K562 (cell line): ENCODE data around the gene PIGB. TPM values are rescaled to one million over a fixed set of nuclear protein-coding genes. Genes with fewer than 3 reads are reported as not detected.

Experiments used
- CBFA2T2 ChIP-seq: fragments of 450-650 bp; conservative IDR thresholded peaks from 2 replicates; pipeline ENCODE4 v1.6.1; 2017; ENCODE audit warnings: mild to moderate bottlenecking
- CREB3 ChIP-seq: fragments of 450-650 bp; conservative IDR thresholded peaks from 2 replicates; pipeline ENCODE4 v1.6.1; 2016; ENCODE audit warnings: missing genetic modification characterization, low read depth, mild to moderate bottlenecking, missing compliant biosample characterization, moderate library complexity
- GTF2F1 ChIP-seq: IDR thresholded peaks from 2 replicates; pipeline ENCODE4 v1.6.1; 2011; ENCODE audit warnings: low read depth, low read length, improper control_type of control experiment
- PTTG1 ChIP-seq: fragments of 450-650 bp; IDR thresholded peaks from 2 replicates; pipeline ENCODE4 v1.6.1; 2016; ENCODE audit warnings: low read depth, mild to moderate bottlenecking, missing genetic modification characterization, missing compliant biosample characterization
- RERE ChIP-seq: sonication (generic); formaldehyde crosslinking; IDR thresholded peaks from 2 replicates; pipeline ENCODE4 v1.8.0; 2023; ENCODE audit warnings: missing genetic modification reagents, mild to moderate bottlenecking, borderline replicate concordance
- ZFP30 ChIP-seq: fragments of 250-450 bp; sonication (Bioruptor Pico); IDR thresholded peaks from 2 replicates; pipeline ENCODE4 v1.8.0; 2022; ENCODE audit warnings: moderate library complexity, mild to moderate bottlenecking, inconsistent platforms, borderline replicate concordance
- ZNF140 ChIP-seq: fragments of 250-450 bp; sonication (Bioruptor Pico); IDR thresholded peaks from 2 replicates; pipeline ENCODE4 v1.8.0; 2021; ENCODE audit warnings: moderate library complexity, mild to moderate bottlenecking, inconsistent platforms
- ZNF174 ChIP-seq: fragments of 250-450 bp; sonication (Bioruptor Pico); IDR thresholded peaks from 2 replicates; pipeline ENCODE4 v1.4.0; 2020; ENCODE audit warnings: mild to moderate bottlenecking
- polyA plus RNA-seq, 8 experiments: library from polyadenylated mRNA; depleted of rRNA in 4 of 8; stranded (reverse) in 5 of 8; unstranded in 3 of 8; fragments of >200 nt; fragmentation: Nextera tagmentation in 2 of 8; fragmentation: Illumina TruSeq in 1 of 8; extraction: Ambion mirVana in 2 of 8; extraction: Trizol in 1 of 8; gene quantifications; 2 replicates each; pipeline versions ENCODE4 v1.2.1 to v1.2.3, GENCODE V29; 2011 to 2014; ENCODE audit warnings: inconsistent platforms in 1 of 8, missing spikeins in 1 of 8
- total RNA-seq, 7 experiments: library from RNA; depleted of rRNA in 6 of 7; stranded (reverse); fragments of >200 nt in 6 of 7; fragmentation: Illumina TruSeq in 2 of 7; extraction: Trizol in 2 of 7; gene quantifications; 2 replicates each; pipeline versions ENCODE4 v1.2.1 to v1.2.3, GENCODE V29; 2011 to 2021; ENCODE audit warnings: low replicate concordance in 1 of 7
- TF ChIP-seq, protein P1 (sequence below): fragments of 200-600 bp; sonication (generic); IDR thresholded peaks from one replicate; pipeline ENCODE4 v1.6.1; 2012; ENCODE audit warnings: mild to moderate bottlenecking, low read depth, low read length, inconsistent platforms

The PIGB gene
- total and polyA plus RNA-seq, 9 of the 15 experiments (the other 6 are each of a cell fraction or from before 2014, with no cell fraction given), result 9.9 to 32.3 (median 18.2) TPM

- TF ChIP-seq RERE (no peak), CREB3 (tag) (no peak), ZNF174 (no peak), ZNF140 (no peak), ZFP30 (CRISPR knock-in tag) (no peak), CBFA2T2 (no peak), PTTG1 (no peak), GTF2F1 (no peak)
- TF ChIP-seq, protein P1, sequence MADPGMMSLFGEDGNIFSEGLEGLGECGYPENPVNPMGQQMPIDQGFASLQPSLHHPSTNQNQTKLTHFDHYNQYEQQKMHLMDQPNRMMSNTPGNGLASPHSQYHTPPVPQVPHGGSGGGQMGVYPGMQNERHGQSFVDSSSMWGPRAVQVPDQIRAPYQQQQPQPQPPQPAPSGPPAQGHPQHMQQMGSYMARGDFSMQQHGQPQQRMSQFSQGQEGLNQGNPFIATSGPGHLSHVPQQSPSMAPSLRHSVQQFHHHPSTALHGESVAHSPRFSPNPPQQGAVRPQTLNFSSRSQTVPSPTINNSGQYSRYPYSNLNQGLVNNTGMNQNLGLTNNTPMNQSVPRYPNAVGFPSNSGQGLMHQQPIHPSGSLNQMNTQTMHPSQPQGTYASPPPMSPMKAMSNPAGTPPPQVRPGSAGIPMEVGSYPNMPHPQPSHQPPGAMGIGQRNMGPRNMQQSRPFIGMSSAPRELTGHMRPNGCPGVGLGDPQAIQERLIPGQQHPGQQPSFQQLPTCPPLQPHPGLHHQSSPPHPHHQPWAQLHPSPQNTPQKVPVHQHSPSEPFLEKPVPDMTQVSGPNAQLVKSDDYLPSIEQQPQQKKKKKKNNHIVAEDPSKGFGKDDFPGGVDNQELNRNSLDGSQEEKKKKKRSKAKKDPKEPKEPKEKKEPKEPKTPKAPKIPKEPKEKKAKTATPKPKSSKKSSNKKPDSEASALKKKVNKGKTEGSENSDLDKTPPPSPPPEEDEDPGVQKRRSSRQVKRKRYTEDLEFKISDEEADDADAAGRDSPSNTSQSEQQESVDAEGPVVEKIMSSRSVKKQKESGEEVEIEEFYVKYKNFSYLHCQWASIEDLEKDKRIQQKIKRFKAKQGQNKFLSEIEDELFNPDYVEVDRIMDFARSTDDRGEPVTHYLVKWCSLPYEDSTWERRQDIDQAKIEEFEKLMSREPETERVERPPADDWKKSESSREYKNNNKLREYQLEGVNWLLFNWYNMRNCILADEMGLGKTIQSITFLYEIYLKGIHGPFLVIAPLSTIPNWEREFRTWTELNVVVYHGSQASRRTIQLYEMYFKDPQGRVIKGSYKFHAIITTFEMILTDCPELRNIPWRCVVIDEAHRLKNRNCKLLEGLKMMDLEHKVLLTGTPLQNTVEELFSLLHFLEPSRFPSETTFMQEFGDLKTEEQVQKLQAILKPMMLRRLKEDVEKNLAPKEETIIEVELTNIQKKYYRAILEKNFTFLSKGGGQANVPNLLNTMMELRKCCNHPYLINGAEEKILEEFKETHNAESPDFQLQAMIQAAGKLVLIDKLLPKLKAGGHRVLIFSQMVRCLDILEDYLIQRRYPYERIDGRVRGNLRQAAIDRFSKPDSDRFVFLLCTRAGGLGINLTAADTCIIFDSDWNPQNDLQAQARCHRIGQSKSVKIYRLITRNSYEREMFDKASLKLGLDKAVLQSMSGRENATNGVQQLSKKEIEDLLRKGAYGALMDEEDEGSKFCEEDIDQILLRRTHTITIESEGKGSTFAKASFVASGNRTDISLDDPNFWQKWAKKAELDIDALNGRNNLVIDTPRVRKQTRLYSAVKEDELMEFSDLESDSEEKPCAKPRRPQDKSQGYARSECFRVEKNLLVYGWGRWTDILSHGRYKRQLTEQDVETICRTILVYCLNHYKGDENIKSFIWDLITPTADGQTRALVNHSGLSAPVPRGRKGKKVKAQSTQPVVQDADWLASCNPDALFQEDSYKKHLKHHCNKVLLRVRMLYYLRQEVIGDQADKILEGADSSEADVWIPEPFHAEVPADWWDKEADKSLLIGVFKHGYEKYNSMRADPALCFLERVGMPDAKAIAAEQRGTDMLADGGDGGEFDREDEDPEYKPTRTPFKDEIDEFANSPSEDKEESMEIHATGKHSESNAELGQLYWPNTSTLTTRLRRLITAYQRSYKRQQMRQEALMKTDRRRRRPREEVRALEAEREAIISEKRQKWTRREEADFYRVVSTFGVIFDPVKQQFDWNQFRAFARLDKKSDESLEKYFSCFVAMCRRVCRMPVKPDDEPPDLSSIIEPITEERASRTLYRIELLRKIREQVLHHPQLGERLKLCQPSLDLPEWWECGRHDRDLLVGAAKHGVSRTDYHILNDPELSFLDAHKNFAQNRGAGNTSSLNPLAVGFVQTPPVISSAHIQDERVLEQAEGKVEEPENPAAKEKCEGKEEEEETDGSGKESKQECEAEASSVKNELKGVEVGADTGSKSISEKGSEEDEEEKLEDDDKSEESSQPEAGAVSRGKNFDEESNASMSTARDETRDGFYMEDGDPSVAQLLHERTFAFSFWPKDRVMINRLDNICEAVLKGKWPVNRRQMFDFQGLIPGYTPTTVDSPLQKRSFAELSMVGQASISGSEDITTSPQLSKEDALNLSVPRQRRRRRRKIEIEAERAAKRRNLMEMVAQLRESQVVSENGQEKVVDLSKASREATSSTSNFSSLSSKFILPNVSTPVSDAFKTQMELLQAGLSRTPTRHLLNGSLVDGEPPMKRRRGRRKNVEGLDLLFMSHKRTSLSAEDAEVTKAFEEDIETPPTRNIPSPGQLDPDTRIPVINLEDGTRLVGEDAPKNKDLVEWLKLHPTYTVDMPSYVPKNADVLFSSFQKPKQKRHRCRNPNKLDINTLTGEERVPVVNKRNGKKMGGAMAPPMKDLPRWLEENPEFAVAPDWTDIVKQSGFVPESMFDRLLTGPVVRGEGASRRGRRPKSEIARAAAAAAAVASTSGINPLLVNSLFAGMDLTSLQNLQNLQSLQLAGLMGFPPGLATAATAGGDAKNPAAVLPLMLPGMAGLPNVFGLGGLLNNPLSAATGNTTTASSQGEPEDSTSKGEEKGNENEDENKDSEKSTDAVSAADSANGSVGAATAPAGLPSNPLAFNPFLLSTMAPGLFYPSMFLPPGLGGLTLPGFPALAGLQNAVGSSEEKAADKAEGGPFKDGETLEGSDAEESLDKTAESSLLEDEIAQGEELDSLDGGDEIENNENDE, result no peak
Measured at GRCh38 chr15:55319537-55320237, 665 bp downstream of the PIGB start (continued).
